ENCODE measurements around the gene ORAI3.

GRCh38 chr16:30925632-30925987 is 23.3 kb upstream of the ORAI3 start:
- TF ChIP-seq CTCF (IDR thresholded peaks at IDR 0.05 in 2 of 3, conservative IDR thresholded peaks at IDR 0.05 in 1 of 3; ENCODE audit: borderline replicate concordance in 1 of 3, insufficient read depth in 1 of 3, low read depth in 2 of 3, low read length in 2 of 3) (no peak), POLR2AphosphoS5 (IDR thresholded peaks at IDR 0.05; ENCODE audit: low read depth, low read length) (no peak), EZH2 (IDR thresholded peaks at IDR 0.05) (no peak), REST (IDR thresholded peaks at IDR 0.05; ENCODE audit: low read depth) (no peak), EZH2phosphoT487 (IDR thresholded peaks at IDR 0.05; ENCODE audit: borderline replicate concordance) (no peak), JUND (IDR thresholded peaks at IDR 0.05) (no peak), SIN3A (IDR thresholded peaks at IDR 0.05; ENCODE audit: low read depth) (no peak), YY1 (IDR thresholded peaks at IDR 0.05; ENCODE audit: extremely low read depth, insufficient replicate concordance, low read depth, low read length) (no peak), ZNF274 (IDR thresholded peaks at IDR 0.05; ENCODE audit: low read depth, low read length) (no peak), SP1 (IDR thresholded peaks at IDR 0.05; ENCODE audit: low read depth) (no peak)
- TF ChIP-seq, protein P1, sequence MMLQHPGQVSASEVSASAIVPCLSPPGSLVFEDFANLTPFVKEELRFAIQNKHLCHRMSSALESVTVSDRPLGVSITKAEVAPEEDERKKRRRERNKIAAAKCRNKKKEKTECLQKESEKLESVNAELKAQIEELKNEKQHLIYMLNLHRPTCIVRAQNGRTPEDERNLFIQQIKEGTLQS (IDR thresholded peaks at IDR 0.05) = no peak
